Caco-2 (cell line): ENCODE data around the gene LRMDA. TPM values are rescaled to one million over a fixed set of nuclear protein-coding genes. Genes with fewer than 3 reads are reported as not detected.
A peak's percentile ranks its signal among the peaks of the same experiment; 100 is the strongest.

Experiments used
- BruUV-seq: library from RNA; stranded (reverse); fragments of 400-500 nt; replicated peaks from 2 replicates; lab custom pipeline; 2021; lab: Mats Ljungman, UMichigan
- CTCF ChIA-PET: fragments of 300-600 bp; sonication (Branson Sonifier 250); formaldehyde crosslinking; loops from one replicate; lab custom pipeline; 2022; ENCODE audit warnings: antibody characterized with exemption; lab: Charles Lee
- POLR2A ChIA-PET: fragments of 300-600 bp; sonication (Branson Sonifier 250); formaldehyde crosslinking; loops from one replicate; lab custom pipeline; 2022; ENCODE audit warnings: antibody characterized with exemption; lab: Charles Lee
- DNase-seq, 2 experiments: peaks; one replicate each; pipeline versions ENCODE4 v3.0.0 to v3.0.0-alpha.2; 2020 to 2022
- H3K27me3 ChIP-seq: replicated peaks from 2 replicates; pipeline ENCODE4 v1.6.0; 2011; ENCODE audit warnings: low read length; ENCODE audit not compliant: control insufficient read depth, insufficient read depth
- H3K36me3 ChIP-seq: 2 replicates; pipeline ENCODE4 v1.5.1; 2011; ENCODE audit warnings: low read length; ENCODE audit not compliant: control insufficient read depth, insufficient read depth
- H3K4me1 ChIP-seq: fragments of 250-450 bp; sonication (Bioruptor Pico); 2 replicates; pipeline ENCODE4 v1.5.1; 2020; ENCODE audit warnings: mild to moderate bottlenecking
- H3K4me3 ChIP-seq: 2 replicates; pipeline ENCODE4 v1.5.1; 2011; ENCODE audit warnings: low read depth, mild to moderate bottlenecking, control low read depth, low read length
- H3K9me3 ChIP-seq: fragments of 250-450 bp; sonication (Bioruptor Pico); 2 replicates; pipeline ENCODE4 v1.5.1; 2020; ENCODE audit warnings: mild to moderate bottlenecking, moderate library complexity
- H3K27ac Mint-ChIP-seq: one replicate; pipeline ENCODE4 v1.8.0; 2022; ENCODE audit warnings: mixed read lengths; ENCODE audit not compliant: unreplicated experiment
- H3K27me3 Mint-ChIP-seq: one replicate; pipeline ENCODE4 v1.8.0; 2022; ENCODE audit warnings: mixed read lengths; ENCODE audit not compliant: insufficient read depth, unreplicated experiment
- H3K36me3 Mint-ChIP-seq: one replicate; pipeline ENCODE4 v1.8.0; 2022; ENCODE audit warnings: mild to moderate bottlenecking, mixed read lengths; ENCODE audit not compliant: insufficient read depth, unreplicated experiment
- H3K4me1 Mint-ChIP-seq: one replicate; pipeline ENCODE4 v1.8.0; 2022; ENCODE audit warnings: low read depth, mixed read lengths; ENCODE audit not compliant: unreplicated experiment
- H3K4me3 Mint-ChIP-seq: one replicate; pipeline ENCODE4 v1.8.0; 2022; ENCODE audit warnings: mild to moderate bottlenecking, moderate library complexity, mixed read lengths; ENCODE audit not compliant: unreplicated experiment
- H3K9me3 Mint-ChIP-seq: one replicate; pipeline ENCODE4 v1.8.0; 2022; ENCODE audit warnings: mixed read lengths; ENCODE audit not compliant: unreplicated experiment
- intact Hi-C: fragments of 100-400 bp; cut with micrococcal nuclease; formaldehyde crosslinking; loops from one replicate; pipeline ENCODE4 v1.10.0; 2022; ENCODE audit not compliant: unreplicated experiment
- total RNA-seq: library from RNA; stranded (reverse); gene quantifications from 2 replicates; pipeline ENCODE4 v1.2.3, GENCODE V29; 2022
- TF ChIP-seq, protein P1 (sequence below), 2 experiments: fragments of 200-600 bp in 1 of 2; IDR thresholded peaks; 1 replicate in 1 of 2; 2 replicates in 1 of 2; pipeline versions ENCODE4 v1.5.1 to v1.8.0; 2011 to 2022; ENCODE audit warnings: antibody characterized with exemption in 1 of 2, control low read depth in 1 of 2, inconsistent platforms in 1 of 2, low read depth in 1 of 2, low read length in 1 of 2, mild to moderate bottlenecking in 1 of 2, moderate library complexity in 1 of 2; ENCODE audit not compliant: insufficient read depth in 1 of 2, severe bottlenecking in 1 of 2, unreplicated experiment in 1 of 2

Gene LRMDA
- total RNA-seq, 1 experiment from 2014 or later, result 18.5 TPM

DNA sequence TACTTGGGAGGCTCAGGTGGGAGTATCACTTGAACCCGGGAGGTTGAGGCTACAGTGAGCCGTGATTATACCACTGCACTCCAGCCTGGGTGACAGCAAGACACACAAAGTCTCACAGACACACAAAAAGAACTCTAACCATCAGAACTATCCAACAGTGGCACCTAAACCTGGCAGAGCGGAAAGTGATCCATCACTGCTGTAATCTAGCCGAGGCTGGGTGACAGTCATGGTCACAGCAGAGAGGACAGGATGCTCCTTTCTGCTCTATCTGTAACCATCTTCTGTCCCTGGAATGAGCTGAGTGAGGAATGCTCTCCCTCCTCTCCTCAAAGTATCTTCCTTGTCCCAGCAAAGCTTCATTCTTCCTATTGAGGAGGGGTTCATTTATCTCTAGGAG is 656.6 kb downstream of the LRMDA start:
- H3K27me3 ChIP-seq, result no peaks in the 10 kb centered on the region
- H3K4me1 Mint-ChIP-seq, result peaks cover 6% of the 10 kb centered on the region
- intact Hi-C loops, result loop anchor here (10.0 kb wide), 1 partner anchor 363 kb away; no protein-coding TSS in a partner anchor
- H3K9me3 ChIP-seq, result no peaks in the 10 kb centered on the region
- no peaks in the 10 kb centered on the region for H3K36me3 ChIP-seq
- no peaks in the 10 kb centered on the region for H3K27me3 Mint-ChIP-seq
- H3K4me3 Mint-ChIP-seq, result no peak overlapping the region
- peaks cover 22% of the 10 kb centered on the region for H3K4me1 ChIP-seq
- TF ChIP-seq, protein P1, sequence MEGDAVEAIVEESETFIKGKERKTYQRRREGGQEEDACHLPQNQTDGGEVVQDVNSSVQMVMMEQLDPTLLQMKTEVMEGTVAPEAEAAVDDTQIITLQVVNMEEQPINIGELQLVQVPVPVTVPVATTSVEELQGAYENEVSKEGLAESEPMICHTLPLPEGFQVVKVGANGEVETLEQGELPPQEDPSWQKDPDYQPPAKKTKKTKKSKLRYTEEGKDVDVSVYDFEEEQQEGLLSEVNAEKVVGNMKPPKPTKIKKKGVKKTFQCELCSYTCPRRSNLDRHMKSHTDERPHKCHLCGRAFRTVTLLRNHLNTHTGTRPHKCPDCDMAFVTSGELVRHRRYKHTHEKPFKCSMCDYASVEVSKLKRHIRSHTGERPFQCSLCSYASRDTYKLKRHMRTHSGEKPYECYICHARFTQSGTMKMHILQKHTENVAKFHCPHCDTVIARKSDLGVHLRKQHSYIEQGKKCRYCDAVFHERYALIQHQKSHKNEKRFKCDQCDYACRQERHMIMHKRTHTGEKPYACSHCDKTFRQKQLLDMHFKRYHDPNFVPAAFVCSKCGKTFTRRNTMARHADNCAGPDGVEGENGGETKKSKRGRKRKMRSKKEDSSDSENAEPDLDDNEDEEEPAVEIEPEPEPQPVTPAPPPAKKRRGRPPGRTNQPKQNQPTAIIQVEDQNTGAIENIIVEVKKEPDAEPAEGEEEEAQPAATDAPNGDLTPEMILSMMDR (IDR thresholded peaks at IDR 0.05; ENCODE audit: insufficient read depth in 1 of 2, low read depth in 1 of 2, low read length in 1 of 2, severe bottlenecking in 1 of 2, unreplicated experiment in 1 of 2), result no peak
- no peak overlapping the region for H3K27ac Mint-ChIP-seq
- H3K4me3 ChIP-seq, result no peak overlapping the region
- no peaks in the 10 kb centered on the region for H3K36me3 Mint-ChIP-seq
- no TSS peak for BruUV-seq
- DNase-seq, result no peak
- CTCF ChIA-PET, result interaction anchor here (1.8 kb wide), 1 partner anchor 215 kb away, joined by 6 read pairs; no protein-coding TSS in a partner anchor
- POLR2A ChIA-PET, result no interaction called here
- H3K9me3 Mint-ChIP-seq, result peaks cover 10% of the 10 kb centered on the region

DNA sequence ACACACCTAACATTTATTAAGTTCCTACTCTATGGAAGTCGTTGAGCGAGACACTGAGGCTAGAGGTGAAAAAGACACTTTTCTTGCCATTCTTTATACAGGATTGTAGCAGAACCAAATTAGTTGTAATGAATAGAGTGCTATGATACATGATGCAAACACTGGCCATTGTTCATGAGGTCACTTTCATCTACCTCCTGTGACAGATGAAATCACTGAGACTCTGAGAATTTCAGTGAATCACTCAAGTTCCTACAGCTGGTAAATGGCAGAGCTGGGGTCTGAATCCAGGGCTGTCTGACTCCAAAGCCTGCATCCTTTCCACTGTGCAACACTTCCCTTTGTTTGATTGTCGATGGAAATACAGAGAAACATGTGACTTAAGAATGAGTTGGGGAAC is 657.6 kb downstream of the LRMDA start:
- H3K36me3 Mint-ChIP-seq, result no peaks in the 10 kb centered on the region
- TF ChIP-seq, protein P1 (IDR thresholded peaks at IDR 0.05; ENCODE audit: insufficient read depth in 1 of 2, low read depth in 1 of 2, low read length in 1 of 2, severe bottlenecking in 1 of 2, unreplicated experiment in 1 of 2), result no peak
- peak overlapping the region; percentile 20 for H3K27ac Mint-ChIP-seq
- H3K36me3 ChIP-seq, result no peaks in the 10 kb centered on the region
- peaks cover 22% of the 10 kb centered on the region for H3K4me1 ChIP-seq
- no TSS peak for BruUV-seq
- H3K9me3 ChIP-seq, result no peaks in the 10 kb centered on the region
- H3K4me3 ChIP-seq, result no peak overlapping the region
- POLR2A ChIA-PET, result no interaction called here
- H3K9me3 Mint-ChIP-seq, result peaks cover 10% of the 10 kb centered on the region
- peaks cover 6% of the 10 kb centered on the region for H3K4me1 Mint-ChIP-seq
- H3K27me3 Mint-ChIP-seq, result no peaks in the 10 kb centered on the region
- no peaks in the 10 kb centered on the region for H3K27me3 ChIP-seq
- DNase-seq, result no peak
- intact Hi-C loops, result loop anchor here (10.0 kb wide), 1 partner anchor 364 kb away; no protein-coding TSS in a partner anchor
- no peak overlapping the region for H3K4me3 Mint-ChIP-seq
- CTCF ChIA-PET, result interaction anchor here (1.8 kb wide), 1 partner anchor 214 kb away, joined by 6 read pairs; no protein-coding TSS in a partner anchor

DNA sequence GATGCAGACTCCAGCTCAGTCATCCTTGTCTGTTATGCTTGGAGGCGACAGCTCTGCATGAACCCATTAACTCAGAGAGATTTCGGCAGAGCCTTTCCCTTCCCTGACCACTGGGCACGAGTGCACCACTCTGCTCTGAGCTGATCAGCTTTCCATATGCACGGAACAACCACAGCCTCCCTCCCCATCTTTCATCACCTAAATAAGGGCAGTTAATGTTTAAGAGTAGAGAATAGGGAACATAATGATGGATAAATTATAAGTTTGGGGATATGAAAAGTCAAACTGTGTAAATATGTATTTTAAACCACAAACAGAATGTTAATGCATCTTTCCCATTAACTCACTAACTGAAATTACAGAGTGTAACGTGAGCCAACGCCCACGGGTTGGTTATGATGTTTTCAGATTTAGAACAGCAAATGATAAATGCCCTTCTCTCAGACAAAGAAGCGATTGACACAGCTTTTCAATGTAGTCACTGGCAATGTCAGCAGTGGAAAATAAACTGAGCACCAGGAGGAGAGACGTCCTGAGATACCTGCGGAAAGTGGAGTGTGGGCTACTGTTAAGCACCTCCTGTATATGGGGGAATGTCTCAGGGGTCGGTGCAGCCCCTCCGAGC is 658.2 kb downstream of the LRMDA start:
- no peaks in the 10 kb centered on the region for H3K27me3 ChIP-seq
- no peaks in the 10 kb centered on the region for H3K36me3 ChIP-seq
- TF ChIP-seq, protein P1 (IDR thresholded peaks at IDR 0.05; ENCODE audit: insufficient read depth in 1 of 2, low read depth in 1 of 2, low read length in 1 of 2, severe bottlenecking in 1 of 2, unreplicated experiment in 1 of 2), result no peak
- H3K36me3 Mint-ChIP-seq, result no peaks in the 10 kb centered on the region
- no peak for DNase-seq
- H3K9me3 Mint-ChIP-seq, result peaks cover 10% of the 10 kb centered on the region
- no peaks in the 10 kb centered on the region for H3K9me3 ChIP-seq
- POLR2A ChIA-PET, result no interaction called here
- intact Hi-C loops, result loop anchor here (10.0 kb wide), 1 partner anchor 365 kb away; no protein-coding TSS in a partner anchor
- CTCF ChIA-PET, result interaction anchor here (1.8 kb wide), 1 partner anchor 214 kb away, joined by 6 read pairs; no protein-coding TSS in a partner anchor
- peaks cover 22% of the 10 kb centered on the region for H3K4me1 ChIP-seq
- no peak overlapping the region for H3K4me3 Mint-ChIP-seq
- no TSS peak for BruUV-seq
- H3K4me3 ChIP-seq, result no peak overlapping the region
- no peak overlapping the region for H3K27ac Mint-ChIP-seq
- no peaks in the 10 kb centered on the region for H3K27me3 Mint-ChIP-seq
- H3K4me1 Mint-ChIP-seq, result peaks cover 6% of the 10 kb centered on the region
